Stimulated activated CD4-positive, alpha-beta T cell treated with anti-CD3 and anti-CD28 coated beads, Interleukin-12 subunit alpha, Interleukin-12 subunit beta, amount 100 ng/mL, for 24 hours (primary cell): ENCODE data around the gene SMIM11.
"Not testable (repeated sequence)": the region's sequence is repeated elsewhere in the genome, so short reads cannot be mapped to it uniquely, and the experiment has no call there.

Source experiments
- DNase-seq, 2 experiments: peaks; one replicate each; pipeline ENCODE4 v3.0.0-alpha.2; 2020; ENCODE audit warnings: low read depth in 2 of 2

SMIM11 gene, protein sequence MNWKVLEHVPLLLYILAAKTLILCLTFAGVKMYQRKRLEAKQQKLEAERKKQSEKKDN

DNA sequence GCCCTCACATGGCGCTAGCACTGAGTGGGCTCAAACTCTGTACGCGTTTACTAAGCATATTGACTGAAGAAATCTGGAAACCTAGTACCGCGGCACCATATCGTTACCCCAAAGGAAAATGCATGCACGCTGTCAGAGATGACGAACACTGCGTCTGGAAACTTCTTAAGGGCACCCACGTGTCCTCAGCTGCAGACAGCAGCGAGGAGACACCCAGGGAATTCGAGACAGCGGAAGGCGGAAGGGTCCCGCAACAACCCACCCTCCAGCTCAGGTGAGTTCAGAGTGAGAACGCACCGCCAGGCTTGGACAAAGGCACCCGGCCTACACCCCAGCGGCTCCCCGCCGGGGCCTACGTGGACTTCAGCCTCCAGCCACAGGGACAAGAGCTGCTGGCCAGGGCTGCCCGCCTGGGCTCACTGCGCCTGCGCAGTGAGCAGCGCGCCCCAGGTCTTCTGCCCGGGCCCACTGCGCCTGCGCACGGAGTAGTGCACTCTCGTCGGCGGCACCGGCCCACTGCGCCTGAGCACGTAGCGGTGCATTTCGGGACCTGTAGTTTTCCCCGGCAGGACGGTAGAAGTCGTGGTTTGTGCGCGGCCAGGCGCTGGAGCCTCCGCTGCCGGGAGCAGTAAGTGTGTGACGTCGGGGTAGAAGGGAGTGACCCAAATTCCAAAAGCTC, at the start of gene SMIM11:
SMIM11 (plus strand) TSS at position 568 of the 679 bp plus-strand sequence. CDS start 3,998 bp downstream, outside the sequence.
- not testable (repeated sequence) for DNase-seq

GRCh38 chr21:34330055-34330454, 45.3 kb upstream of the SMIM11 start:
- no peak for DNase-seq

DNA sequence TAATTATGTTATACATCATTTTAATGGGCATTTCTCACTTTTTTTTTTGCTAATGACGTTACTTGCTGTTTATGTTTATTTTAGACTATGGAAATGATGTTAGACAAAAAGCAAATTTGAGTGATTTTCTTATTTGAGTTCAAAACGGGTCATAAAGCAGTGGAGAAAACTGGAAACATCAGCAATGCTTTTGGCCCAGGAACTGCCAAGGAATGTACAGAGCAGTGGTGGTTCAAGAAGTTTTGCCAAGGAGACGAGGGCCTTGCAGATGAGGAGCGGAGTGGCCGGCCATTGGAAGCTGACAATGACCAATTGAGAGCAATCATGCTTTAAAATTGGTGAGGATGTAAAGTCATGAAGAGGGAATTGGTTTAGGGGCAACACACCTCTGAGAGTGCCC, 43.6 kb upstream of the SMIM11 start:
- DNase-seq, result no peak

GRCh38 chr21:34332347-34332746, 43.0 kb upstream of the SMIM11 start:
- DNase-seq, result no peak

DNA sequence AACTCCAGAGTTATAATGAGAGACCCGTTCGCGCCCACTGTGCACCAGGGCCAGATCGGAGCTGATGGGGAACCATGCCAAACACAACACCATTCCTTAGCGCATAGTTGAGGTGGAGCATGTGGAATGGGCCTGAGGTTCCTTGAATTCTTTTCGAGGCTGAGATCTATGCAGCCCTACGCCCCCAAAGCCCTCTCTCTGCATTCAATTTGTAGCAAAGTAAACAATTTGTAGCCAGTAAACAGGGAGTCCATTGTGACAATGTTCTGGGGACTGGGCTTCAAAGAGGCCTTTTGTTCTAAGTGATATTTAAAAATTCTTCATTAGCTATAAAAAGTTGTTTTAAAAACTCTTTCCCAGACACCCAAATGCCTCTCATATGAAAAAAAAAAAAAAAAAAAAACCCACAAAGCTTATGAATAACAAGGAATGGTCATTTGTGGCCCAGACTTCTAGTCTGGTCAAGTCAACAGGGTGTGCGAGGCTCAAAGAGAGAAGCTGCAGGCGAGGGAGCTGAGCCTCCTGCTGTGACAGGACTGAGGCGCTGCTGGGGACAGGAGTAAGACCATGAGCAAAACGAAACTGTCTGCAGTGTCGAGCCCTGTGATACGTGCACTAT, 42.1 kb upstream of the SMIM11 start:
- DNase-seq, result no peak

DNA sequence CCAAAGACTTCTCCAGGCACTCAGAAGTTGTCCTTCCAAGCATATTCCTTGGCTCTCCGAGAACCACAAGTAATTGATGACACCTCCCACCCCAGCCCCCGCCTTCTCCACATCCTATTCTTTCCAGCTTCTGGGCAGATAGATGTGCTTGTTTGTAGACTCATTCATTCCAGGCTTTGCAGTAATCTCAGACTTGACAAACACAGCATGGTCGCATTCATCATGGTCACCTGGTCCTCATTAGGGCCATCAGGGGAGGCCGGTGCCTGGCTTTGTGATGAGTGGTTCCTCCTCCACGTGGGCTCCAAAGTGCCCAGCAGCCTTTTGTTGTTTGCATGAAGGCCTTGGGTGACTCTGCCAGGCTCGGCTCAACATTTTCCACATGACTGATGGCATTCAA, 40.0 kb upstream of the SMIM11 start:
- DNase-seq, result no peak

- DNase-seq, result no peak
Observed at GRCh38 chr21:34336245-34336644, 39.1 kb upstream of the SMIM11 start.

GRCh38 chr21:34336756-34337391, 38.4 kb upstream of the SMIM11 start:
- no peak for DNase-seq

DNA sequence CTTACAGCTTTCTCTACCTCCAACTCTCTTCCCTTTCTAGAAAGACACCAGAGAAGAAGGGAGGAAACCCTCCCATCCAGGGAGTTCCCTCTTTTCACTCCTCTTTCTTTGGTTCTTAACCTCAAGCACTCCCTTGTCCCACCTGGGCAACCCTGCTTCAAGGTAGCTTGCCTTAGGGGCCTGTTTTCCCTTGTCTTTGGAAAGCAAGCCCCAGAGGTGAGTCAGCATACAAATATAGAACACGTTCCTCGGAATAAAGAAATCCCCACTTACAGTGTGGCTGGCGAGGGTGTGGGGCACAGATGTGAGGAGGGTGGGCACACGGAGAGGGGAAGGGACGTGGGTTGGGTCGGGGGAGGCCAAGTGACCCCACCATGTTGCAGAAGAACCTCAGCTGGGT, 37.6 kb upstream of the SMIM11 start:
- no peak for DNase-seq

DNA sequence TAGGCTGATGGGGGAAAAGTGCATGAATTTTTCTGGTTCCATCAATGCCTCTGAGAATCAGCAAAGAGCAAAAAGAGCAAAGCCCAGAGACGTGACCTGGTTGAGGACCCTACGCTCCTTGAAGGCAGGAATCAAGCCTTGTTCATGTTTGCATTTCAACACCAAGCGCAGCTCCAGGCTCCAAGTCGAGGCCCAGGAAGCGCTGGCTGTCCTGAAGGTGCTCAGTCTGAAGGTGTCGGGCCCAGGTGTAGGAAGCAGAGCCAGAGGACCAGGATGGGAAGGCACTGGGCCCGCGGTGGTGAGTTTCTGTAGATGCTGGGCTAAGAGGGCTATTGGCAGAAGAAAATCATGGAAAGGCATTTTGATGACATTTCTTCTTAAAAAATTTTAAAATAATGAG, 37.1 kb upstream of the SMIM11 start:
- no peak for DNase-seq

DNA sequence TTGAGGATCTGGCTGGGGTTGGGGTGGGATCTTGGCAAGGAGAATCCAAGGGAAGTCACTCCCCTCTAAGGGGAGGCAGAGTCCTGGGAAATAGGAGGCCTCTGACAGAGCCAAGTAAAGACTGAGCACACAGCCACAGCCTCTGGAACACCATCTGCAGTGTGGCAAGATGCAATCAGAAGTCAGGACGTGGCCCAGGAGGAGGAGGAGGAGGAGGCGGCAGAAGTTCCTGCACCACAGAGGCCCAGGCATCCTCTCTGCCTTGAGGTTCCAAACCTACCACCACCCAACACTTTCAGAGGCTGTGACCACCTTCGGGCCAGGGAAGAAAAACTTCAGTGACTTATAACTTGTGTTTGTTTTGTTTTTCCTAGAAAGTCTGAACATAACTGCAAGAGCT, 35.2 kb upstream of the SMIM11 start:
- no peak for DNase-seq

GRCh38 chr21:34342476-34342875, 32.8 kb upstream of the SMIM11 start:
- no peak for DNase-seq

DNA sequence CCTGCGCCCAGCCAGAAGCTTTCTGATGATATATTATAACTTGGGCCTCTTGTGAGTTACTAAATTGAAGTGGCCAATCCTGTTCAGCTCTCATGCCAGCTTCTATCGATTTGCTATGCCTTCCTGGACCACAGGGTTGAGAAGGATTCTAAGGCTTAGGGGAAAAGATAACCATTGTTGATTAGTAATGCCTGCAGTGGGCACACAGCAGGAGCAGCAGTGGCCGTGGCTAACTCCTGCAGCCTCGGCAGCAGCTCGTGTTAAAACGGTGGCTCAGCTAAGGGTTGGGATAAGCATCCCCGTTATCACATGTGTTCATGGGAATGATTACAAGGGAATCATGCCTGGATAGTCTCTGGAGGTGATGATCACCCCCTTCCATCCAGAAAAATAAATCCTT, 32.0 kb upstream of the SMIM11 start:
- no peak for DNase-seq

GRCh38 chr21:34343838-34344381, 31.4 kb upstream of the SMIM11 start:
- DNase-seq, result no peak

GRCh38 chr21:34344584-34344983, 30.7 kb upstream of the SMIM11 start:
- no peak for DNase-seq

DNA sequence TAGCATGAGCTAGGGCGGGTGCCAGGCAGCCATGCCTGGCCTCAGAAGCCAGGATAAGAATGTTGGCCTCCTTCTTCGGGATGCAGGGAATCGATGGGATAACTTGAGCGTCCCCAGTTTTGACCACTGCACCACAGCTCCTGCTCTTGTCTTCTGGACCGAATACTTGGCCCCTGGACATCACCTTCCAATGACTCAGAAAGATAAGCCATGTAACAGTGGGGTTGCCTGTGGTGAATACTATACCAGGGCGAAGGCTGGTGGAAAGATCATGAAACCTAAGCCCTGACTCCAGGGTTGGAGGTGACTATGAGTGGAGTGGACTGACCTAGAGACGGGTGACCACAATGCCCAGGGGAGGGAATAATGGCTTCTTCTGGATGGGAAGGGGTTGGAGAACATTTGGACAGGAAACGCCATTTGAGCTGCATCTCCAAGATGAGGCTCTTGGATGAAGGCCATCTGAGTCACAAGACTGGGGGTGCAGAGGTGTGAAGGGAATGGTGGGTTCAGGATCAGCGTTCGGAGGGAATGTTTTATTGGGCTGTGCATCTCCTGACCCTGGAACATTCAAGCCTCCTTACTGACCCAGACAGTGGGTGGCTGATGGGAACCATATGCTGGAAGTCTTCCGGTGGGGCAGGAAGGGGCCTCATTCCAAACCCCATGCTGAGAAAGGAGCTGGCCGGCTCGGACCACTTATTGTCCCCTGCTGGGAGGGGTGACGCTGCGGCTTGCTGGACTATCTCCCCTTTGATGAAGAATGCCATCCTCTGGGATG, 30.0 kb upstream of the SMIM11 start:
- no peak for DNase-seq

GRCh38 chr21:34345892-34346291, 29.4 kb upstream of the SMIM11 start:
- no peak for DNase-seq

- no peak for DNase-seq
Observed at GRCh38 chr21:34348890-34349519, 26.3 kb upstream of the SMIM11 start.

- no peak for DNase-seq
Observed at GRCh38 chr21:34351786-34352241, 23.5 kb upstream of the SMIM11 start.

GRCh38 chr21:34352556-34352955, 22.8 kb upstream of the SMIM11 start:
- DNase-seq, result no peak

DNA sequence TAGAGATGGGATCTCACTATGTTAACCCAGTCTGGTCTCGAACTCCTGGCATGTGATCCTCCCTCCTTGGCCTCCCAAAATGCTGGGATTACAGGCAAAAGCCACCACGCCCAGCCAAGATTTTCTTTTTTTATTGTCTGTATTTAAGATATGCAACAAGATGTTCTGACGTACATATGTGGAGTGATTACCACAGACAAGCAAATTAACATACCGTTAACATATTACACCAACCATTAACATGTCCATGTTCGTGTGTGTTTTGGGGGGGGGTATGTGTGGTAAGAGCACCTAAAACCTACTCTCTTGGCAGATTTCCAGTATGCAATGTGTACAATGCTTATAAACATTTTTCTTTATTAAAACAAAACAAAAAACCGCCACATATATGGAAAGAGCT, 22.1 kb upstream of the SMIM11 start:
- DNase-seq, result no peak
